Measurements from ENCODE around the gene BABAM2.

DNA sequence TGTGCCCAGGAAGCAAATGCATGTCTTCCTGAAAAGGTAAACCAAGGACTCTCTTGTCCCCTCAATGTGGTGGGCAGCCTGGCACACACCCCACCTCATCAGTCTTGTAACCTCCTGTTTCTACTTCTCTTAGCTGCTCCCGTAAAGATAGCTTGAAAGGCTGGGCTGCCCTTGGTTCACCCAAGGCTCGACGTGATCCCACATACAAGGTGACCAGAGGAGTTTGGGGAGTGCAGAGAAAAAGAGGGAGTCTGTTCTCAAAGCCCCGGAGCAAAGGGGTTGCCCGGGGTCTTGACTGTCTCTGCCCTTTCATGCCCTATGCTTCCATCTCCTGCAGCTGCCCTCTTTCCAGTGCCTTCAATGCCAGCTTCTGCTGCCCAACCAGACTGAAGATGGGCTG, 483.8 kb downstream of the BABAM2 start:
- TF ChIP-seq EP300 (IDR thresholded peaks at IDR 0.05): no peak
- TF ChIP-seq POLR2A (IDR thresholded peaks at IDR 0.05): no peak
- no peak for TF ChIP-seq POLR2AphosphoS5 (IDR thresholded peaks at IDR 0.05)
- no peak for TF ChIP-seq CTCF (IDR thresholded peaks at IDR 0.05)
